ENCODE results near the gene NRXN3. TPM values are rescaled to one million over a fixed set of nuclear protein-coding genes. Genes with fewer than 3 reads are reported as not detected.
A peak's percentile ranks its signal among the peaks of the same experiment; 100 is the strongest.

Gene NRXN3
- total and polyA plus RNA-seq, 2 experiments from 2014 or later, result 1.0 to 1.8 TPM

- H3F3A ChIP-seq (replicated peaks; ENCODE audit: low read depth), result no peaks in the 10 kb centered on the region
- Mint-ChIP-seq H3K36me3 (ENCODE audit: low read depth) (no peaks in the 10 kb centered on the region), H3K4me1 (peaks cover 10% of the 10 kb centered on the region; the same call in 2 of the 3 replicates), H3K27me3 (ENCODE audit: insufficient read depth, low read depth, poor library complexity) (peaks cover 4% of the 10 kb centered on the region), H3K27ac (no peak overlapping the region), H3K9me3 (no peaks in the 10 kb centered on the region), H3K4me3 (no peak overlapping the region)
- H4K20me1 ChIP-seq (replicated peaks; ENCODE audit: insufficient read depth), result no peaks in the 10 kb centered on the region
- H3K79me2 ChIP-seq (replicated peaks; ENCODE audit: insufficient read depth), result no peaks in the 10 kb centered on the region
- no peaks in the 10 kb centered on the region for H3K9me2 ChIP-seq (ENCODE audit: insufficient read depth)
- no peak overlapping the region for H3K4me3 ChIP-seq
- no peaks in the 10 kb centered on the region for H3K4me1 ChIP-seq (ENCODE audit: insufficient read depth)
- H3K27ac ChIP-seq (ENCODE audit: low read depth), result no peak overlapping the region
- TF ChIP-seq NANOG (IDR thresholded peaks at IDR 0.05; ENCODE audit: borderline replicate concordance), result no peak
- no peak for TF ChIP-seq STAT1 (IDR thresholded peaks at IDR 0.05; ENCODE audit: unreplicated experiment)
- no peak for TF ChIP-seq ZNF331 (CRISPR knock-in tag; IDR thresholded peaks at IDR 0.05; ENCODE audit: low read depth)
- TF ChIP-seq EZH2phosphoT487 (IDR thresholded peaks at IDR 0.05; ENCODE audit: unreplicated experiment), result no peak
- TF ChIP-seq JUNB (IDR thresholded peaks at IDR 0.05; ENCODE audit: unreplicated experiment), result no peak
- TF ChIP-seq CTCF (conservative IDR thresholded peaks at IDR 0.05; ENCODE audit: low read depth in 2 of 2), result no peak
- no peak for TF ChIP-seq EZH2 (IDR thresholded peaks at IDR 0.05; ENCODE audit: low read depth, unreplicated experiment)
- no peak for TF ChIP-seq POLR2AphosphoS5 (IDR thresholded peaks at IDR 0.05; ENCODE audit: low read depth)
- TF ChIP-seq ZNF114 (CRISPR knock-in tag; IDR thresholded peaks at IDR 0.05), result no peak
- no peak for TF ChIP-seq ZNF462 (CRISPR knock-in tag; IDR thresholded peaks at IDR 0.05)
- TF ChIP-seq ETS1 (IDR thresholded peaks at IDR 0.05), result no peak
- no peak overlapping the region for H3K4me2 ChIP-seq
- H3K27me3 ChIP-seq (ENCODE audit: insufficient read depth), result no peaks in the 10 kb centered on the region
- DNase-seq (ENCODE audit: low spot score) (peak; percentile 6), ATAC-seq (peak; percentile 25; the same call in 2 of the 3 replicates)
- no peaks in the 10 kb centered on the region for H3K36me3 ChIP-seq (ENCODE audit: insufficient read depth)
- 0 out of 2 replicates have a peak overlapping the region, but pooled peaks have one; percentile 23 for H2AFZ ChIP-seq
Observed at GRCh38 chr14:78248501-78249090, 78.4 kb downstream of the NRXN3 start.

Measured in GM23338 (cell line).